Stimulated activated CD4-positive, alpha-beta T cell treated with anti-CD3 and anti-CD28 coated beads, Interleukin-2, amount 100 ng/mL, for 4 hours (primary cell): ENCODE measurements around the gene FBXO38.
A peak's percentile ranks its signal among the peaks of the same experiment; 100 is the strongest.

Experiments
- DNase-seq: peaks from one replicate; pipeline ENCODE4 v3.0.0-alpha.2; 2020; ENCODE audit warnings: low read depth

The FBXO38 gene, protein sequence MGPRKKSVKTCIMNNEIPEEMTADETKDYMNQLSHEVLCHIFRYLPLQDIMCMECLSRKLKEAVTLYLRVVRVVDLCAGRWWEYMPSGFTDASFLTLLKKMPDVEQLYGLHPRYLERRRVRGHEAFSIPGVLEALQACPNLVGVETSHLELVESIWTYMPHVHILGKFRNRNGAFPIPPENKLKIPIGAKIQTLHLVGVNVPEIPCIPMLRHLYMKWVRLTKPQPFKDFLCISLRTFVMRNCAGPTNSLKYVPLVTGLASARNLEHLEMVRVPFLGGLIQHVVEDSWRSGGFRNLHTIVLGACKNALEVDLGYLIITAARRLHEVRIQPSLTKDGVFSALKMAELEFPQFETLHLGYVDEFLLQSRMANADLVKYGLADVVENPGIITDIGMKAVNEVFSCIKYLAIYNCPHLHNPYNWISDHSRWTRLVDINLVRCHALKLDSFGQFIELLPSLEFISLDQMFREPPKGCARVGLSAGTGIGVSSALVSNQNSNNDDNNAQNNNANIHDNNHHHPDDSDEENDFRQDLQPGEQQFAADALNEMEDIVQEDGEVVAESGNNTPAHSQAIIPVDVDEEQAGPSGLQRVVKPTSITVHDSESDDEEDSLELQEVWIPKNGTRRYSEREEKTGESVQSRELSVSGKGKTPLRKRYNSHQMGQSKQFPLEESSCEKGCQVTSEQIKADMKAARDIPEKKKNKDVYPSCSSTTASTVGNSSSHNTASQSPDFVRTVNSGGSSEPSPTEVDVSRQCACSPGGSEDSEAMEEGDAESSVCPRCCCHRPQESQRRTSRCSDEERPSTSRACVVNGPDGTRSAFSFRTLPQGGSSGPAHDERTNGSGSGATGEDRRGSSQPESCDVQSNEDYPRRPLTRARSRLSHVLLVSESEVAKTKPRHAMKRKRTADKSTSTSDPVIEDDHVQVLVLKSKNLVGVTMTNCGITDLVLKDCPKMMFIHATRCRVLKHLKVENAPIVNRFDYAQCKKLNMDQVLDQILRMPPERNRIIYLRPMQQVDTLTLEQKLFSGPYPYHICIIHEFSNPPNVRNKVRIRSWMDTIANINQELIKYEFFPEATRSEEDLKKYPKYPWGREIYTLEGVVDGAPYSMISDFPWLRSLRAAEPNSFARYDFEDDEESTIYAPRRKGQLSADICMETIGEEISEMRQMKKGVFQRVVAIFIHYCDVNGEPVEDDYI

DNA sequence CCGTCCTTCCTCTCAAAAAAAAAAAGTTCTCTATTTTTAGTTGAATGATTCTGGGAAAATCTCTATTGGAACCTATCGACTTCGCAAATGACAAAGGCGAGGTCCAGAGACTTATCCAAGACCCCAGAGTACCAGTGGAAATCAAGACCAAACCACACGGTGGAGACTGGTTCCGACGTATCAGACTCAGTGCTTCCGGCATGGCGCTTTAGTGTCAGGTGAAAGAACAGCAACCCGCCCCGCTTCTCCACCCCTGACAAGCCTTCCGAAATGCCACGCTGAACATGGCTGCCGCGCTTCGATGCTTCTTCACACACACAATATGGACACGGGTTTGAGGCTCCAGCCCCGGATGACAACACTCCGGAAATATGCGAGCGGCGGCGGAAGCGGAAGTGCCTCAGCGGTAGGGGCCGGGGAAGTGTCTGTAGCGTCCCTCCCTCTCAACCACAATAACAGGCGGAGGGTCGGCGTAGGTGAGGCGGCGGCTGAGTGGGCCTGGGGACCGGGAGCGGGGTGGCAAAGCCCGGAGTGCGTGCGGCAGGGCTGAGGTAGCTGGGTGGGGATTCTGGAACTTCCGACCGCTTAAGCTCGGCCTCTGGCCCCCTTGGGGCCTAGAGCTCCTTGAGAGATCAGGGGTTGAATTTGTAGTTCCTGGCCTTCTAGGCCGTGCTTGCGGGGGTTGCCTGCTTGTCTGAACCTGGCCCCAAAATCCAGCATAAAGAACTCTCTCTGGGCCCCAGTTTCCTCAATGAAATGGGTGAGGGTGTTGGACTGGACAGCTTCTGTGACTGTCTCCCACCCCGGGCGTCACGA, at the start of gene FBXO38:
Gene FBXO38, plus strand, starts transcription at position 395 of the 816 bp plus-strand sequence. CDS start 10,819 bp downstream, outside the sequence.
- peak; percentile 94 for DNase-seq

DNA sequence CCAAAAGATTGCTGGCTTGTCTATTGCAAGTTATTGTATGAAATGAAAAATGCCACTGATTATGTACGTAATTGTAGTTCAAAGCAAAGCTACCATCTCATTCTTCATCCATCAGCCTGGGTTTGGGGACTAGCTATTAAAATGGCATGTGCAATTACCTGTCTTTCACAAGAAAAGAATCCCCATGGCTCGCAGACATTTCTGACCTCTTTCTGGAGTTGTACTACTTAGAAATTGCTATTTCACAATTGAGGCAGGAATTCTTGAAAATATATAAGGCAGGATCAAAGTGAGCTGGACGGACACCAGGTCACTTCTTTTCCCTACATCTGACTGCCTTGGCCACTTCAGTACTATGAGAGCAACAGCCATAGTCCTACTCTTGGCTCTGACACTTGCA, 48.5 kb upstream of the FBXO38 start, which contains the start of gene SPINK9:
Gene SPINK9, plus strand, starts transcription at position 301 of the 400 bp plus-strand sequence. Its CDS starts 55 bp downstream, at position 356.
- no peak for DNase-seq

DNA sequence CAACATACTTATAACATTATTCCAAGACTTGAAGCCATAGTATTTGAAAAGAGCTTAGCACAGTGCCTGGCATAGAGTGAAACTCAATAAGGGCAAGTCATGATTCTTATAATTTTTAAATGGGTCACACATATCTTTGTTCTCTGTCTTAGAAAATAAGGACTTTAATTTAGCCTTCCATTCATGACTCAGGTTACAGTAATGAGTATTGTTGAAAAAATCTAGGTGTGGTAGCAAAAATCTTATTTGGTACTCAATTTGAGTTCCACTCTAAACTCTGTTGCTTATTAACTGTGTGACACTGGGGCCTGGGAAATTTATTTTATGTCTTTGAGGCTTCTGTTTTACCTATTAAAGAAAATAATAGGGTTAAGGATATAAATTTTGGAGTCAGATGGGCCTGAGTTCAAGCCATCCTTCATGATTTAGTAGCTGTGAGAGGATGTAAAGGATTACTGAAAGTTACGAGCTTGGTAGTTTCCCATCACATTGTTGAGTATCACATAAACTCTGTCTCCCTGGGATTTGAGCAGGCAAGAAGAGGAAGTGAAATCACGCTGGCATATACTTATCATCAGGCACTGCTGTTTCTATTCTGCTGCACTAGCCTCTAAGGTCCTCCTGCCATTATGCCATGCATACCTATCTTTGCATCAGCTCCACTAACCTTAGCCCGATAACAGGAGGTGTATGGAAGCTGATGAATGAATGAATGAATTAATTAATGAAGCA, 46.9 kb upstream of the FBXO38 start:
- no peak for DNase-seq

DNA sequence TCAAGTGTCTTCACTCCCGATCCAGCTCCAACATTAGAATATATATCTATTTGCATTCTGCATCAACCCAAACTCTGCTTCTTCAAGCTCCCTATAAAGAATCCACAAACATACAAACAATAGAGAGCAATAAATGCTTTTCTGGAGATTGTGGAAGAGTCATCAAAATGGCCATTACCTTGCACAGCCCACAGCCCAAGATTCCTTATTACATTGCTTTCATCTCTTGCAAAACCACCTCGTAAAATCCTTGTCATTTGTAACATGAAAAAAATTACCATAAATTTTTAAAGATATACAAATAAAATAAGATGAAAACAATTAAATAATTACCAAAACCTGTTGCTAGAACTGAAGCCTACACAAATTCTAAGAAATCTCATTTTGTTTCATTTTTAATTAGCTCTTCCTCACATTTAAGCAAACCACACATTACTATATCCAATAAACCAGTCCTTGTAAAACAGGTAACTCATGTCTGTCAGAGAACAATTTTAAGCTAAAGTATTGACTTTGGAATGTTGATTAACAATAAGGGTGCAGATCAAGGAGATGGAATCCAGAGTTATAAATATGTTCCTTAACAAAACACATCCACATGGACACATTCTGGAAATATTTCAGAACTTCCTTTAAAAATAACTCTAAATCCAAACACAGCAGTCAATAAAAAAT, 41.2 kb upstream of the FBXO38 start:
- no peak for DNase-seq

DNA sequence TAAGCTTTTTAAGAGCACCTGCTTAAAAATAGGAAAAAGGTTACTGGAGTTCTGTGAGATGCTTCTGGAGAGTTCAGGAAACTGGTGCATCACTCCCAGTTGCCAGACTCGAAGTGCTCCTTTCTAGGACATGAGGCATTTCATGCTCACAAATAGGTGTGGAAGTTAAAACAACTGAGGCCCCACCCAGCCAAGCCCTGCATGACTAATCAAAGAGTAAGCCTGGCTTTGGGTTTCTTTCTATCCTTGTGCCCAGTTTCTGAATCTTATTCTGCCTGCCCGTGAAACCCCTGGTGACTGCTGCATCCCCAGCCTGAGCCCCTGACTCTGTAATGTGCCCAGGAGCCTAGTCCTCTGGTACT, 40.7 kb upstream of the FBXO38 start:
- DNase-seq, result no peak

DNA sequence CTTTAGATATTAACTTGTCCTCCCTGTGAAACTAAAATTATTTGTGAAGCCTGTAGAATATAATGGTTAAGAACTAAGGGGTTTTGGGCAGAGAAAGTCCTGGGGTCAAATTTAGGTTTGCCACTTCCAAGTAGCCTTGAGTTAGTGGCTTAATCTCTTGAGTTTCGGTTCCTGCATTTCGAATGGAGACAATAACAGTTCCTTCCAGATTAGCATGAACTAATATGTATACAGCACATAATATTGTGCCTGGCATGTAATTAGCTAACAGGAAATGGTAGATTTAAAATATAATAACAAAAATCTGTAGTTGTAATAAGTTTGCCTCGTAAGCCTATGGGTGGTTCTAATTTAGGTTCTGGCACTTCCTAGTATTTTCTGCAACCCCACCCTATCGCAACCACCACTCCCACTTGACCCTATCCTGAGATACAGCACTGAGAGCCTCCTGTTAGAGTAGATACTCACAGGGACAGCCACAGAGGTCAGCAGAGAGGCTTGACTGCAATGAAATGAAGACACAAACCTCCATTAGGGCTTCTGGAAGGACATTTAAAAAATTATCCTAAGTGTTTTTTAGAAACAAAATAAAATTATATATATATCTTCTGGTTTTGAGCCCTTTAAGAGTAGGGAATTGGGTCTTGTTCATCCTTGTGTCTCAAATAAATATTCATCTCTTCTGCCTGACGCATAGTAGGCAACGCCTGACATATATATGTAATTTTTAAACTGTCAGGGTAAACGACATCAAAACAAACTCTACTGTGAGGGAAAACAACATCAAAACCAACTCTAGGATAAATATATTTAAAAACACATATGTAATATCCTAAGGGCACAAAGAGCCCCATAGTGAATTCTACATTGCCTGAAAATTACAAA, 39.9 kb upstream of the FBXO38 start:
- DNase-seq, result no peak

DNA sequence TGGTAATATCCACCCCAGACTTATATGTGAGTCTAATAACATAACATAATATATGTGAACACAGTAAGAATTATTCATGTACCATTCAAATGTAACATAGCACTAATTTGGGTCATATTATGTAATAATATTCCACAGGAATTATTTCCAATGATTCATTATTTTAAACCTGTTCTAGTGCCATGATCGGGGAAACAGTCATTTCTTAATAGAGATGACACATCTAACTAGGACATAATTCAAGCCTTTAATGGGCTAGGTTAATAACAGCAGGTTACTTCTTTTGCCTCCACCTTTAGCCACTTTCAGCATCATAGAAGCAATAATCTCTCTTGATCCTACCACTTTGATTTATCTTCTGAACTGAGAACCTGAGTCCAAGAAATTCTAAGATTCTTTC, 36.1 kb upstream of the FBXO38 start:
- no peak for DNase-seq

DNA sequence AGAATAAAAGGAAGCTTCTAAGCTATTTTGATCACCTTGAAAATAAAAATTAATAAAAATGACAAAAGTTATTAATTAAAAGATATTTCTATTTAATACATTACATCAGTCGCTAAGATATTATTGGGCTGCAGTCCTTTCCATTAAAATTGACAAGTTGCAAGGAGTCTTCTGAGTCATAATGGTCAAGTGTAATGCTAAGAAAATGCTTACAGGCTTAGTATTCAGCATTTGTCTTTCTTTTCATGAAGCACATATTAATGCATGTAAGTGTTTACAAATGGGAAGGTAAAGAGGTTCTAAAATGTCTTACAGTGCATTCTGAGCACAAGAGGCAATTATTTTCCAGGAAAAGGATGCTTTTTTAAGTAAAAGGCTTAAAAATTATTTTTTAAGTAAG, 31.1 kb upstream of the FBXO38 start:
- DNase-seq, result no peak

DNA sequence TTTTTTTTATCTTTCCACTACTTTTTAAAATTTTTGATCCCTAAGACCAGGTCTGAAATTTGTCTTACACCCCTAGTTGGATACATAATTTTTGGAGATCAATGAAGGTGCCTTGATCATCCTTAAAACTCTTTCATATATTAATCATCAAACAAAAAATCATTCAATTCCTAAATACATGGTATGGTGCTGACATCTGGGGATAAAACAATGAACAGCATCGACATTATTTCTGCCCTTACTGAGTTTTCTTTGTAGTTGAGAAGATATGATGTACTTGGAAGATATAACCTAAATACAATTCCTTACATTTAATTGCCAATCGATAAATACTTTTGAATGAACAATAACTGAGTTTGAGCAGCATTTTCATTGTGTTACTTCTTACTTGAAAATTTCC, 30.1 kb upstream of the FBXO38 start:
- DNase-seq, result no peak

DNA sequence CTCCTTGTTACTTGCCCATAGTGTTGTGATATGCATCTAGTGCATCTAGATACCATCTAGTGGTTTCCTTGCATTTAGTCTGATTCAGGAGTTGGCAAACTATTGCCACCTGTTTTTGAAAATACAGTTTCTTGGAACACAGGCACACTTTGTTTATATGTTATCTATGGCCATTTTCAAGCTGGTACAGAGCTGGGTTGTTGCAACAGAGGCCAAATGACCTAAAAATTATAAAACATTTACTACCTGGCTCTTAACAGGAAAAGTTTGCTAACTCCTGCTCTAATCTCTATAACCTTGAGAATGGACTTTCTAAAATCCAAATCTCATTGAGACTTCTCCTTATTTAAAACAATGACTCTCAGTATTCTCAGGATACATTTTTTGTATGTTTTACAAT, 19.4 kb upstream of the FBXO38 start:
- no peak for DNase-seq

DNA sequence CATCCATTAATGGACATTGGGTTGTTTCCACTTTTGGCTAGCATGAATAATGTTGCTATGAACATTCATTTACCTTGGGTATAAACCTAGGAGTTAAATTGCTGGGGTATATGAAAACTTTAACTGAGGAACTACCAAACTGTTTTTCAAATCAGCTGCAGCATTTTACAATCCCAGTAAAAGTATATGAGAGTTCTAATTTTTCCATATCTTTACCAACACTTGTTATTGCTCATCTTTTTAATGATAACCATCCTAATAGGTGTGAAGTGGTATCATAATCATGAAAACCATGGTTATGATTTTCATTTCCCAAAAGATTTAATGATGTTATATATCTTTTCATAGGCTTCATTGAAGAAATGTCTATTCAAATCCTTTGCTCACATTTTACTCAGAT, 15.5 kb upstream of the FBXO38 start:
- no peak for DNase-seq

DNA sequence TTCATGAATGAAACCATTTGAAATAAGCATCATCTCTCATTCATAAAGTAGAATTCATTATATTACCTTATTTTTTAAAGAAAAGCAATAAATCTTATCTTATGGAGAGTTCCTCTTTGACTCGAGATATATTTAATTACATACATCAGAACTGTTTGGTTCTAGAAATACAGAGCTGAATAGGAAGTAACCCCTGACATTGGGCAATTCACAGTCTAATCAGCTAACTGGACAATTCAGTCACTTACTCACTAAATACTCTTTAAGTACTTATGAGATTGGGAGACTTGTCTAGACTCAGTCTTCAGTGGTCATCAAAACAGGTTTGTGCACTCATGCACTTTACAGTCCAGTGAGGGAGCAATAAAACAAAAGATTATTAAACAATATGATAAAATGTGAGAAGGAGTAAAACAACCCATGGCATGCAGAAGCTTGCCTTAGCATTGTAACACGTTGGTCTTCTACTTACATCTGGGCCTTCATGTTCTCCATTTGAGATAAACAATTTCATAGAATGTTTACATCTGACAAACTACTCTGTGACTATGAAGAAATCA, 11.5 kb upstream of the FBXO38 start:
- DNase-seq, result no peak

DNA sequence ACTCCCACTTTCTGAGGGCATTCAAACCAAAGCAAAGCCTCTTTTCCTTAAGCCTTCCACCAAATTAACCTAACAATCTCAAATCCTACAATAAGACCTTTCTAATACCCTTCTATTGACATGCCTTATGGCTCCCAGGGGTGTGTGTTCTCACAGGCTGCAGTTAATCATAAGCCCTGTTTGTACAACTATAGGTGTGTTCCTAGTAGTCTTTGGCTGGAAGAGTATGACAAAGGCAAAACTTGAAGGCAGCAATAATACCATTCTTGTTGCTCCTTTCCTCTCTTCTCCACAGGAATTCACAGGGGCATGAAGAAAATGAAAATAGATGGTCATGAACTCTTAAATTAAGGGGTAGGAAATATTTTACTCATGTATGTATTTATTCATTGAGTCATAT, 10.9 kb upstream of the FBXO38 start:
- no peak for DNase-seq

DNA sequence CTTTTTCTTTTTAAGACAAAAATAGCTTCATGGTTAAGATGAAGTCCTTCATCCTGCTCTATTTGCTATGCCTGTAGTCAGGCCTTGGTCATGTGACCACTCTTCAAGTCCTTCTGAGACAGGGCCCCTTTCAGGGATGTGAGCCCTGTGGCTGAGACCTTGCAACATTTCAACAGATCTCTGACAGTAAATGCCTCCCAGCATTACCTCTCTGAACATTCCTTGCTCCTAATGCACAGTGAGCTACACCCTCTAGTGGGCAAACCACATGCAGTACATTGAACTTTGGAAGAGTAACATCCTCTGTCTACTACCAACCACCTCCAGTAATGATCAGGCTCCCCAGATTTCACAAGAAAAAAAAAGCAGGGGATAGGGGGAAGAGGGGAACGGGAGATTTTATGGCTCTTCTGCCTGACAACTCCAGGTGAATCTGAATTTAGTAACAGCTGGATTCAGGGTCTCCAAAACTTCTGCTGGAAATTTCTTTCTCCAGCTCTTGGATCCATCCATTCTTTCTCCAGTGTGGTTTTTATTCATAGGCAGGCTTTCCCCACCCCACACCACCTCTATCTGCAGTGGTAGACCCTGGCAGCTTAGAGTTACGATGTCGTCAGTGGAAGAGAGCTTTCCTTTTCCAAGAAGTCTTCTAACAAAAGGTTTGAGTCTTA, 8.9 kb upstream of the FBXO38 start:
- no peak for DNase-seq

DNA sequence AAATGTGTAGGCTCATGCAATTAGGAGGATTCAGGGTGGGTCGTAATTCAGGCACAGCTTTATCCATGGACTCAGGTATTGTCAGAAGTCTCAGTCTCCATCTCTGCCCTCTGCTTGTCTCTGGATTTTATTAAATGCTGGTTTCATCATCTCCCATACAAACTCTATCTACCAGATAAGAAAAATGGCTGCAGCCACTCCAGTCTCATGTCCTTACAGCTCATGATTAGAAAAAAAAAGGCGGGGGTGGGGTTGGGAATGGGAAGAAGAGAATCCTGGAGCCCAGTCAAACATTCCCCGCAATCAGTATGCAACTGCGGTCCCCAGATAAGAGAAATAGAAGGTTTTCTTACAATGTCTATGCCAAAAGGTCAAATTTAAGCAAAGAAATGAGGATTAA, 7.6 kb upstream of the FBXO38 start:
- DNase-seq, result no peak

DNA sequence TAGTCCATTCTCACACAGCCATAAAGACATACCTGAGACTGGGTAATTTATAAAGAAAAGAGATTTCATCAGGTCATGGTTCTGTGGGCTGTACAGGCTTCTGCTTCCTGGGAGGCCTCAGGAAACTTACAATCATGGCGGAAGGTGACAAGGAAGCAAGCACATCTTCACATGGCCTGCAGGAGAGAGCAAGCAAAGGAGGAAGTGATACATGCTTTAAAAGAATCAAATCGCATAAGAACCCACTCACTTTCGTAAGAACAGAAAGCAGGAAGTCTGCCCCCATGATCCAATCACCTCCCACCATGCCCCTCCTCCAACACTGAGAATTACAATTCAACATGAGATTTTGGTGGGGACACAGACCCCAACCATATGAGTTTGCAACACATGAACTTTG, 5.1 kb upstream of the FBXO38 start:
- no peak for DNase-seq

DNA sequence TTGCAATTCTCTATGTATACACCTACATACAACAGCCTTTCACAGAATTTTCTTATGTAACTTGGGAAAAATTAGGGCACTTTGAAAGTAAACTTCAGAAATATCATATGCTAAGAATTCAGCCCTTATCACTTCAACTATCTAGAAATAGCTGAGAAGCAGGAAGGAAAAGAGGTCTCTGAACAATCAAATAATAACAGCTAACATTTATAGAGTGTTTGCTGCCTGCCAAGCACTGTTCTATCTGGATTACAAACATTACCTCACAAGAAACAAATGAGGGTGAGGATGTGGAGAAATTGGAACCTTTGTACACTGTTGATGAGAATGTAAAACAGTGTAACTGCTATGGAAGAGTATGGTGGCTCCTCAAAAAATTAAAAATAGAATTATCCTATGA, 4.4 kb upstream of the FBXO38 start:
- DNase-seq, result no peak

DNA sequence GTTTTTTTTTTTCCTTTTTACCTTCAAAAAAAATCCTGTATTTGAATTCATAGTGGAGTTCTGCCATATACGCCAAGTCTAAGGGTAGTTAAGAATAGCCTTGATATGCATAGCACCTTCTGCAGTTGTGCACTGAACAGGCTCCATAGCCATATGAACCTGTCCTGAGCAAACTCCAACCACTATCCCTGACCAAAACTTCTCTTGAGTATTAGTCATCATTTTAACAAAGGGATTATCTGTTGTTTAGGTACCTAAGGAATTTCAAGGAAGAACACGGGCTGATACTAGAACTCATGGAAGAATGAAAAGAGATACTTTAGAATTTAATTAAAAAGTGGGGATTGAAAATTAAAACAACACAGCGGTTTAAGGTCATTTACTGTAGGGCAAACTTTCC, 1.9 kb upstream of the FBXO38 start:
- no peak for DNase-seq
